Coronary artery (tissue), 2 donors: ENCODE data around the gene NBEA.

Experiments used
- DNase-seq: peaks from one replicate; pipeline ENCODE4 v3.0.0-alpha.2; 2017; ENCODE audit warnings: low spot score
- H3K27ac ChIP-seq, 2 donors: fragments of 200-600 bp; sonication (generic); one replicate each; pipeline ENCODE4 v1.5.1; 2016 to 2019
- H3K4me3 ChIP-seq: fragments of 200-600 bp; sonication (generic); 2 replicates; pipeline ENCODE4 v1.5.1; 2016; ENCODE audit warnings: mild to moderate bottlenecking, moderate library complexity
- CTCF ChIP-seq: fragments of 200-600 bp; sonication (generic); IDR thresholded peaks from one replicate; pipeline ENCODE4 v1.5.1; 2019; ENCODE audit warnings: antibody characterized with exemption

Gene NBEA

GRCh38 chr13:35527451-35527850, 585.4 kb downstream of the NBEA start:
- H3K4me3 ChIP-seq: no peak overlapping the region
- no peak for DNase-seq
- no peak for TF ChIP-seq CTCF

GRCh38 chr13:35530147-35530546, 588.1 kb downstream of the NBEA start:
- H3K27ac ChIP-seq: no peak overlapping the region
- no peak for DNase-seq

More at GRCh38 chr13:35527451-35527850, 585.4 kb downstream of the NBEA start:
- H3K27ac ChIP-seq: no peak overlapping the region

GRCh38 chr13:35530581-35530980, 588.5 kb downstream of the NBEA start:
- H3K4me3 ChIP-seq: no peak overlapping the region
- TF ChIP-seq CTCF: no peak
- DNase-seq: no peak
- no peak overlapping the region for H3K27ac ChIP-seq

More at GRCh38 chr13:35530147-35530546, 588.1 kb downstream of the NBEA start:
- no peak for TF ChIP-seq CTCF
- no peak overlapping the region for H3K4me3 ChIP-seq

GRCh38 chr13:35531526-35531925, 589.5 kb downstream of the NBEA start:
- TF ChIP-seq CTCF: no peak
- no peak for DNase-seq
- Histone ChIP-seq H3K4me3 (no peak overlapping the region), H3K27ac (no peak overlapping the region)

- Histone ChIP-seq H3K4me3 (no peak overlapping the region), H3K27ac (no peak overlapping the region)
- no peak for DNase-seq
- no peak for TF ChIP-seq CTCF
These were observed 592.3 kb downstream of the NBEA start for GRCh38 chr13:35534343-35534742.

GRCh38 chr13:35548790-35549189, 606.7 kb downstream of the NBEA start:
- no peak overlapping the region for H3K27ac ChIP-seq
- no peak for TF ChIP-seq CTCF
- H3K4me3 ChIP-seq: no peak overlapping the region
- no peak for DNase-seq

GRCh38 chr13:35549481-35549880, 607.4 kb downstream of the NBEA start:
- H3K27ac ChIP-seq: no peak overlapping the region
- TF ChIP-seq CTCF: no peak
- DNase-seq: no peak
- no peak overlapping the region for H3K4me3 ChIP-seq
